Caco-2 (cell line): ENCODE measurements around the gene CACNA1B. TPM values are rescaled to one million over a fixed set of nuclear protein-coding genes. Genes with fewer than 3 reads are reported as not detected.

Experiments used
- BruUV-seq: library from RNA; stranded (reverse); fragments of 400-500 nt; replicated peaks from 2 replicates; lab custom pipeline; 2021; lab: Mats Ljungman, UMichigan
- CTCF ChIA-PET: fragments of 300-600 bp; sonication (Branson Sonifier 250); formaldehyde crosslinking; loops from one replicate; lab custom pipeline; 2022; ENCODE audit warnings: antibody characterized with exemption; lab: Charles Lee
- POLR2A ChIA-PET: fragments of 300-600 bp; sonication (Branson Sonifier 250); formaldehyde crosslinking; loops from one replicate; lab custom pipeline; 2022; ENCODE audit warnings: antibody characterized with exemption; lab: Charles Lee
- DNase-seq, 2 experiments: peaks; one replicate each; pipeline versions ENCODE4 v3.0.0 to v3.0.0-alpha.2; 2020 to 2022
- H3K27me3 ChIP-seq: replicated peaks from 2 replicates; pipeline ENCODE4 v1.6.0; 2011; ENCODE audit warnings: low read length; ENCODE audit not compliant: control insufficient read depth, insufficient read depth
- H3K36me3 ChIP-seq: 2 replicates; pipeline ENCODE4 v1.5.1; 2011; ENCODE audit warnings: low read length; ENCODE audit not compliant: control insufficient read depth, insufficient read depth
- H3K4me1 ChIP-seq: fragments of 250-450 bp; sonication (Bioruptor Pico); 2 replicates; pipeline ENCODE4 v1.5.1; 2020; ENCODE audit warnings: mild to moderate bottlenecking
- H3K4me3 ChIP-seq: 2 replicates; pipeline ENCODE4 v1.5.1; 2011; ENCODE audit warnings: low read depth, mild to moderate bottlenecking, control low read depth, low read length
- H3K9me3 ChIP-seq: fragments of 250-450 bp; sonication (Bioruptor Pico); 2 replicates; pipeline ENCODE4 v1.5.1; 2020; ENCODE audit warnings: mild to moderate bottlenecking, moderate library complexity
- H3K27ac Mint-ChIP-seq: one replicate; pipeline ENCODE4 v1.8.0; 2022; ENCODE audit warnings: mixed read lengths; ENCODE audit not compliant: unreplicated experiment
- H3K27me3 Mint-ChIP-seq: one replicate; pipeline ENCODE4 v1.8.0; 2022; ENCODE audit warnings: mixed read lengths; ENCODE audit not compliant: insufficient read depth, unreplicated experiment
- H3K36me3 Mint-ChIP-seq: one replicate; pipeline ENCODE4 v1.8.0; 2022; ENCODE audit warnings: mild to moderate bottlenecking, mixed read lengths; ENCODE audit not compliant: insufficient read depth, unreplicated experiment
- H3K4me1 Mint-ChIP-seq: one replicate; pipeline ENCODE4 v1.8.0; 2022; ENCODE audit warnings: low read depth, mixed read lengths; ENCODE audit not compliant: unreplicated experiment
- H3K4me3 Mint-ChIP-seq: one replicate; pipeline ENCODE4 v1.8.0; 2022; ENCODE audit warnings: mild to moderate bottlenecking, moderate library complexity, mixed read lengths; ENCODE audit not compliant: unreplicated experiment
- H3K9me3 Mint-ChIP-seq: one replicate; pipeline ENCODE4 v1.8.0; 2022; ENCODE audit warnings: mixed read lengths; ENCODE audit not compliant: unreplicated experiment
- intact Hi-C: fragments of 100-400 bp; cut with micrococcal nuclease; formaldehyde crosslinking; loops from one replicate; pipeline ENCODE4 v1.10.0; 2022; ENCODE audit not compliant: unreplicated experiment
- total RNA-seq: library from RNA; stranded (reverse); gene quantifications from 2 replicates; pipeline ENCODE4 v1.2.3, GENCODE V29; 2022
- TF ChIP-seq, protein P1 (sequence below), 2 experiments: fragments of 200-600 bp in 1 of 2; IDR thresholded peaks; 1 replicate in 1 of 2; 2 replicates in 1 of 2; pipeline versions ENCODE4 v1.5.1 to v1.8.0; 2011 to 2022; ENCODE audit warnings: antibody characterized with exemption in 1 of 2, control low read depth in 1 of 2, inconsistent platforms in 1 of 2, low read depth in 1 of 2, low read length in 1 of 2, mild to moderate bottlenecking in 1 of 2, moderate library complexity in 1 of 2; ENCODE audit not compliant: insufficient read depth in 1 of 2, severe bottlenecking in 1 of 2, unreplicated experiment in 1 of 2

The CACNA1B gene
- total RNA-seq, 1 experiment from 2014 or later: 0.11 TPM

DNA sequence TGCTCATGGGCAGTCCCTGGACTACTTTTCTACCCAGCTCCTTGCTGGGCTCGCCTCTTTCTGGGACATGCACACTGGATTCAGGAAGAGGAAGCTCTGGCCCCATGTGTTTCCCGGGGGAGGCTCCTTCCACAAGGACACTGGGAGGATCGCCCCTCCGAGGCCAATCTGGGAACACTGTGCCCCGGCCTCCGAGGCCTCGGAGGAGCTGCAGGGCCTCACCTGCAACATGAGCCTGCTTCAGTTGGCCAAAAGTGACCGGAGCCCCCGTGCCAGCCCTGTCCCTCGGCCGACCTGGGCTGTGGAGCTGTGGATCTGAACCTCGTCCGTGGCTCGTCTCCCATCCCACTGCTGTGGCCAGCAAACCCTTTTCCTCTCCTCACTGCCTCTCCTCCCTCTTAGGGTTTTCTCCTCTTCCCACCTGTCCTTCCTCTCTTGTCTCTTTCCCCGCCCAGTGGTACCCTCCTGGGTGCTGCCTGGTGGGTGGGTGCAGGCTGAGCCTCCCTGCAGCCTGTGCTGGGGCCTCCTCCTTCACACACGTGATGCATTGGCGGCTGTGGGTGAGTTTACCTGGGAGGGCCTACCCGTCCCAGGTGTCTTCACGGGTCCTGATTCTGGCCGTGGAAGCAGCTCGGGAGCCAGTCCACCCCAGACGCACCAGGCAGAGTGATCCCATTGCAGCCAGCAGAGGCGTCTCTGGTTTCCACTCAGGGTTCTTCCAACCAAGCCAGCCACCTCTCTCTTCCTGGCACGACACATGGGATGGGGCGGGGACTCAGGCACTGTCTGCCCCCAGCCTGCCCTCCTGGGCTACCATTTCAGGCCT, 241.8 kb downstream of the CACNA1B start:
- no peaks in the 10 kb centered on the region for H3K9me3 Mint-ChIP-seq
- Histone ChIP-seq H3K9me3 (no peaks in the 10 kb centered on the region), H3K4me1 (no peaks in the 10 kb centered on the region), H3K4me3 (no peak overlapping the region), H3K36me3 (no peaks in the 10 kb centered on the region), H3K27me3 (no peaks in the 10 kb centered on the region)
- peak in 1 of 2 experiments; percentile 22 for DNase-seq
- peaks cover 3% of the 10 kb centered on the region for H3K36me3 Mint-ChIP-seq
- intact Hi-C loops: no loop called here
- no peak overlapping the region for H3K4me3 Mint-ChIP-seq
- no TSS peak for BruUV-seq
- POLR2A ChIA-PET: no interaction called here
- peak overlapping the region; percentile 37 for H3K27ac Mint-ChIP-seq
- H3K4me1 Mint-ChIP-seq: no peaks in the 10 kb centered on the region
- no peaks in the 10 kb centered on the region for H3K27me3 Mint-ChIP-seq
- TF ChIP-seq, protein P1, sequence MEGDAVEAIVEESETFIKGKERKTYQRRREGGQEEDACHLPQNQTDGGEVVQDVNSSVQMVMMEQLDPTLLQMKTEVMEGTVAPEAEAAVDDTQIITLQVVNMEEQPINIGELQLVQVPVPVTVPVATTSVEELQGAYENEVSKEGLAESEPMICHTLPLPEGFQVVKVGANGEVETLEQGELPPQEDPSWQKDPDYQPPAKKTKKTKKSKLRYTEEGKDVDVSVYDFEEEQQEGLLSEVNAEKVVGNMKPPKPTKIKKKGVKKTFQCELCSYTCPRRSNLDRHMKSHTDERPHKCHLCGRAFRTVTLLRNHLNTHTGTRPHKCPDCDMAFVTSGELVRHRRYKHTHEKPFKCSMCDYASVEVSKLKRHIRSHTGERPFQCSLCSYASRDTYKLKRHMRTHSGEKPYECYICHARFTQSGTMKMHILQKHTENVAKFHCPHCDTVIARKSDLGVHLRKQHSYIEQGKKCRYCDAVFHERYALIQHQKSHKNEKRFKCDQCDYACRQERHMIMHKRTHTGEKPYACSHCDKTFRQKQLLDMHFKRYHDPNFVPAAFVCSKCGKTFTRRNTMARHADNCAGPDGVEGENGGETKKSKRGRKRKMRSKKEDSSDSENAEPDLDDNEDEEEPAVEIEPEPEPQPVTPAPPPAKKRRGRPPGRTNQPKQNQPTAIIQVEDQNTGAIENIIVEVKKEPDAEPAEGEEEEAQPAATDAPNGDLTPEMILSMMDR (IDR thresholded peaks at IDR 0.05; ENCODE audit: insufficient read depth in 1 of 2, low read depth in 1 of 2, low read length in 1 of 2, severe bottlenecking in 1 of 2, unreplicated experiment in 1 of 2): no peak
- CTCF ChIA-PET: no interaction called here

- no peaks in the 10 kb centered on the region for H3K4me1 ChIP-seq
- Mint-ChIP-seq H3K27ac (no peak overlapping the region), H3K9me3 (no peaks in the 10 kb centered on the region), H3K4me3 (no peak overlapping the region), H3K4me1 (no peaks in the 10 kb centered on the region), H3K27me3 (no peaks in the 10 kb centered on the region), H3K36me3 (peaks cover 8% of the 10 kb centered on the region)
- no peaks in the 10 kb centered on the region for H3K27me3 ChIP-seq
- H3K4me3 ChIP-seq: no peak overlapping the region
- no peaks in the 10 kb centered on the region for H3K36me3 ChIP-seq
- POLR2A ChIA-PET: no interaction called here
- CTCF ChIA-PET: no interaction called here
- no TSS peak for BruUV-seq
- TF ChIP-seq, protein P1 (IDR thresholded peaks at IDR 0.05; ENCODE audit: insufficient read depth in 1 of 2, low read depth in 1 of 2, low read length in 1 of 2, severe bottlenecking in 1 of 2, unreplicated experiment in 1 of 2): no peak
- H3K9me3 ChIP-seq: no peaks in the 10 kb centered on the region
- no peak for DNase-seq
- intact Hi-C loops: no loop called here
These were observed 242.5 kb downstream of the CACNA1B start for GRCh38 chr9:138120072-138120471.

- Mint-ChIP-seq H3K27me3 (no peaks in the 10 kb centered on the region), H3K27ac (no peak overlapping the region), H3K4me3 (no peak overlapping the region), H3K9me3 (no peaks in the 10 kb centered on the region), H3K4me1 (no peaks in the 10 kb centered on the region), H3K36me3 (peaks cover 14% of the 10 kb centered on the region)
- TF ChIP-seq, protein P1 (IDR thresholded peaks at IDR 0.05; ENCODE audit: insufficient read depth in 1 of 2, low read depth in 1 of 2, low read length in 1 of 2, severe bottlenecking in 1 of 2, unreplicated experiment in 1 of 2): no peak
- no TSS peak for BruUV-seq
- POLR2A ChIA-PET: no interaction called here
- H3K4me1 ChIP-seq: no peaks in the 10 kb centered on the region
- DNase-seq: no peak
- H3K4me3 ChIP-seq: no peak overlapping the region
- CTCF ChIA-PET: no interaction called here
- H3K27me3 ChIP-seq: no peaks in the 10 kb centered on the region
- intact Hi-C loops: no loop called here
- no peaks in the 10 kb centered on the region for H3K9me3 ChIP-seq
- H3K36me3 ChIP-seq: no peaks in the 10 kb centered on the region
These were observed 243.2 kb downstream of the CACNA1B start for GRCh38 chr9:138120511-138121437.
